GM12864 (cell line): Measurements from ENCODE around the gene PEMT.
"Not testable (repeated sequence)": the region's sequence is repeated elsewhere in the genome, so short reads cannot be mapped to it uniquely, and the experiment has no call there.

Experiments used
- DNase-seq: peaks from one replicate; pipeline ENCODE4 v3.0.0-alpha.2; 2011; ENCODE audit warnings: low read depth
- H3K4me3 ChIP-seq: 2 replicates; pipeline ENCODE4 v1.5.1; 2011; ENCODE audit warnings: mild to moderate bottlenecking, low read depth, low read length, control low read depth
- CTCF ChIP-seq: IDR thresholded peaks from 2 replicates; pipeline ENCODE4 v1.5.1; 2011; ENCODE audit warnings: low read depth, mild to moderate bottlenecking, moderate library complexity, low read length, control low read depth, inconsistent platforms; ENCODE audit errors: missing control alignments

The PEMT gene

GRCh38 chr17:17491546-17491988 lies 99.9 kb downstream of the PEMT start:
- no peak overlapping the region for H3K4me3 ChIP-seq
- TF ChIP-seq CTCF = no peak
- DNase-seq = no peak

- no peak overlapping the region for H3K4me3 ChIP-seq
- no peak for TF ChIP-seq CTCF
- DNase-seq = no peak
Observed at GRCh38 chr17:17491031-17491471, 100.5 kb downstream of the PEMT start.

- no peak for DNase-seq
- no peak overlapping the region for H3K4me3 ChIP-seq
- no peak for TF ChIP-seq CTCF
Observed at GRCh38 chr17:17487998-17488397, 103.5 kb downstream of the PEMT start.

GRCh38 chr17:17486416-17486815 lies 105.1 kb downstream of the PEMT start:
- DNase-seq, H3K4me3 ChIP-seq: not testable (repeated sequence)

- no peak for DNase-seq
Observed at GRCh38 chr17:17485420-17485819, 106.1 kb downstream of the PEMT start.

GRCh38 chr17:17484451-17484899 lies 107.0 kb downstream of the PEMT start:
- no peak overlapping the region for H3K4me3 ChIP-seq
- TF ChIP-seq CTCF = no peak
- no peak for DNase-seq

More at GRCh38 chr17:17485420-17485819, 106.1 kb downstream of the PEMT start:
- H3K4me3 ChIP-seq = no peak overlapping the region
- no peak for TF ChIP-seq CTCF

GRCh38 chr17:17481860-17482259 lies 109.6 kb downstream of the PEMT start:
- TF ChIP-seq CTCF = no peak
- H3K4me3 ChIP-seq = no peak overlapping the region
- no peak for DNase-seq
